ENCODE results near the gene NOL3.
"Not testable (repeated sequence)": the region's sequence is repeated elsewhere in the genome, so short reads cannot be mapped to it uniquely, and the experiment has no call there.

Gene NOL3

GRCh38 chr16:67170168-67170948 is at the start of gene NOL3:
NOL3 (plus strand) TSS chr16:67170538.
- no peak for DNase-seq (ENCODE audit: low read depth in 2 of 2)

- DNase-seq (ENCODE audit: low read depth in 2 of 2) = not testable (repeated sequence)
Measured at GRCh38 chr16:67122799-67123198, 47.5 kb upstream of the NOL3 start.

GRCh38 chr16:67128417-67128816 is 41.9 kb upstream of the NOL3 start:
- DNase-seq (ENCODE audit: low read depth in 2 of 2) = no peak

- no peak for DNase-seq (ENCODE audit: low read depth in 2 of 2)
Measured at GRCh38 chr16:67128887-67129286, 41.5 kb upstream of the NOL3 start.

GRCh38 chr16:67129422-67129821 is 40.9 kb upstream of the NOL3 start:
- no peak for DNase-seq (ENCODE audit: low read depth in 2 of 2)

- no peak for DNase-seq (ENCODE audit: low read depth in 2 of 2)
Measured at GRCh38 chr16:67137605-67138004, 32.7 kb upstream of the NOL3 start.

- DNase-seq (ENCODE audit: low read depth in 2 of 2) = no peak
Measured at GRCh38 chr16:67141391-67141790, 28.9 kb upstream of the NOL3 start.

GRCh38 chr16:67142342-67142741 is 28.0 kb upstream of the NOL3 start:
- DNase-seq (ENCODE audit: low read depth in 2 of 2) = no peak

- no peak for DNase-seq (ENCODE audit: low read depth in 2 of 2)
Measured at GRCh38 chr16:67144943-67145342, 25.4 kb upstream of the NOL3 start.

GRCh38 chr16:67145746-67146145 is 24.6 kb upstream of the NOL3 start:
- no peak for DNase-seq (ENCODE audit: low read depth in 2 of 2)

- DNase-seq (ENCODE audit: low read depth in 2 of 2) = no peak
Measured at GRCh38 chr16:67146523-67147357, 23.6 kb upstream of the NOL3 start.

- no peak for DNase-seq (ENCODE audit: low read depth in 2 of 2)
Measured at GRCh38 chr16:67147437-67148140, 22.7 kb upstream of the NOL3 start.

GRCh38 chr16:67148221-67148620 is 22.1 kb upstream of the NOL3 start:
- DNase-seq (ENCODE audit: low read depth in 2 of 2) = no peak

GRCh38 chr16:67148656-67149275 is 21.6 kb upstream of the NOL3 start:
- no peak for DNase-seq (ENCODE audit: low read depth in 2 of 2)

GRCh38 chr16:67149276-67150046 is 20.9 kb upstream of the NOL3 start:
- no peak for DNase-seq (ENCODE audit: low read depth in 2 of 2)

- DNase-seq (ENCODE audit: low read depth in 2 of 2) = no peak
Measured at GRCh38 chr16:67150047-67150832, 20.1 kb upstream of the NOL3 start.

- DNase-seq (ENCODE audit: low read depth in 2 of 2) = no peak
Measured at GRCh38 chr16:67150833-67151396, 19.4 kb upstream of the NOL3 start, which contains the start of gene B3GNT9. B3GNT9 (minus strand) TSS chr16:67150998; CDS start chr16:67150485, 513 bp downstream.

GRCh38 chr16:67151431-67152097 is 18.8 kb upstream of the NOL3 start:
- DNase-seq (ENCODE audit: low read depth in 2 of 2) = no peak

GRCh38 chr16:67154578-67155294 is 15.6 kb upstream of the NOL3 start:
- no peak for DNase-seq (ENCODE audit: low read depth in 2 of 2)

Measured in activated CD4-positive, alpha-beta T cell treated with anti-CD3 and anti-CD28 coated beads for 24 hours (primary cell).